Erythroblast (primary cell): Measurements from ENCODE around the gene LONP1.

ENCODE experiments used
- GATA1 ChIP-seq: IDR thresholded peaks from 2 replicates; pipeline ENCODE4 v1.6.1; 2011; ENCODE audit warnings: low read depth, mild to moderate bottlenecking, control low read depth, low read length, moderate library complexity
- POLR2A ChIP-seq: IDR thresholded peaks from 2 replicates; pipeline ENCODE4 v1.6.1; 2011; ENCODE audit warnings: mild to moderate bottlenecking, low read length

DNA sequence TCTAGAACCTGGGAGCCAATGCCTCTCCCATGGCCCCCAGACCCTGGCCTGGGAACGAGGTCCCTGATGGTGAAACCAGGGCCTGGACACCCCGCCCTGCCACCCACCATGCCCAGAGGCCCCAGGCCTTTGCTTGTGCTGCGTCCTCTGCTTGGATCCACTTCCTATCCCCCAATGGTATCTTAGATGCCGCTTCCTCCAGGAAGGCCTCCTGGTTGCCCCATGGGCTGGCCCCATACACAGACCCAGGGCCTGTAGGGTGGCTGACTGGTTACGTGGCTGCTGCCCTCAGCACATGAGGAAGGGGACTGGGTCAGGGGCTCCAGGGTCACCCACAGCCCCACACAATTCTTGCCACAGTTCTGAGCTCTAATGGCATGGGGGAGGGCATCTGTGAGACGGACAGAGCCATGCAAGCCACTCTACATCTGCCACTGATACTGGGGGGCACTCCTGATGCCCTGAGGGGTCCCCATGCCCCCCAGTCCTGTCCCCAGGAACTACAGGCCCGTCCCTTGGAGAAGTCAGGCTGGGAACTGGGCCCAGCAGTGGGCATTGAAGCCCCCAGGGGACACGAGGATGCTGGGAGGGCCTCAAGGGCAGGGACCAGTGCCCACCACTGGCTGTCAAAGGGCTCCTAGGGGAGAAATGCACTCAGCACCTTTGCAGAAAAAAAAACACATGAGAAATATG lies 24.8 kb downstream of the LONP1 start:
- TF ChIP-seq POLR2A (no peak), GATA1 (no peak)
